Measurements from ENCODE around the gene WARS2. TPM values are rescaled to one million over a fixed set of nuclear protein-coding genes. Genes with fewer than 3 reads are reported as not detected.

The WARS2 gene
- total RNA-seq, 4 donors from 2014 or later, result 5.8 to 12.6 (median 10.0) TPM

- no peak overlapping the region for H3K4me3 ChIP-seq
- H3K27me3 ChIP-seq, result no peaks in the 10 kb centered on the region
- 100% methylated on average over 1 of the region's 1 CpG for WGBS
- intact Hi-C loops (cut with DNase I), result loop anchor here (10.0 kb wide), 1 partner anchor 513 kb away; no protein-coding TSS in a partner anchor
- H3K36me3 ChIP-seq, result peaks cover 0 to 12% (median 4%) of the 10 kb centered on the region in 4 donors
- no peaks in the 10 kb centered on the region for H3K9me3 ChIP-seq
- H3K4me1 ChIP-seq, result peaks cover 17 to 33% (median 24%) of the 10 kb centered on the region in 4 donors
- DNase-seq (ENCODE audit: extremely low spot score), result no peak
- no peak overlapping the region for H3K27ac ChIP-seq (replicated peaks in 1 of 4)
- TF ChIP-seq POLR2AphosphoS5 (IDR thresholded peaks at IDR 0.05), result no peak
These were observed 1.2 kb upstream of the WARS2 start for GRCh38 chr1:119141660-119142059.

- peaks cover 0 to 12% (median 4%) of the 10 kb centered on the region in 4 donors for H3K36me3 ChIP-seq
- H3K4me1 ChIP-seq, result peaks cover 17 to 33% (median 24%) of the 10 kb centered on the region in 4 donors
- H3K27me3 ChIP-seq, result no peaks in the 10 kb centered on the region
- WGBS, result 61% methylated on average over 11 of the region's 11 CpGs
- TF ChIP-seq, protein P1, sequence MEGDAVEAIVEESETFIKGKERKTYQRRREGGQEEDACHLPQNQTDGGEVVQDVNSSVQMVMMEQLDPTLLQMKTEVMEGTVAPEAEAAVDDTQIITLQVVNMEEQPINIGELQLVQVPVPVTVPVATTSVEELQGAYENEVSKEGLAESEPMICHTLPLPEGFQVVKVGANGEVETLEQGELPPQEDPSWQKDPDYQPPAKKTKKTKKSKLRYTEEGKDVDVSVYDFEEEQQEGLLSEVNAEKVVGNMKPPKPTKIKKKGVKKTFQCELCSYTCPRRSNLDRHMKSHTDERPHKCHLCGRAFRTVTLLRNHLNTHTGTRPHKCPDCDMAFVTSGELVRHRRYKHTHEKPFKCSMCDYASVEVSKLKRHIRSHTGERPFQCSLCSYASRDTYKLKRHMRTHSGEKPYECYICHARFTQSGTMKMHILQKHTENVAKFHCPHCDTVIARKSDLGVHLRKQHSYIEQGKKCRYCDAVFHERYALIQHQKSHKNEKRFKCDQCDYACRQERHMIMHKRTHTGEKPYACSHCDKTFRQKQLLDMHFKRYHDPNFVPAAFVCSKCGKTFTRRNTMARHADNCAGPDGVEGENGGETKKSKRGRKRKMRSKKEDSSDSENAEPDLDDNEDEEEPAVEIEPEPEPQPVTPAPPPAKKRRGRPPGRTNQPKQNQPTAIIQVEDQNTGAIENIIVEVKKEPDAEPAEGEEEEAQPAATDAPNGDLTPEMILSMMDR (IDR thresholded peaks at IDR 0.05), result no peak
- TF ChIP-seq EP300 (IDR thresholded peaks at IDR 0.05), result no peak
- TF ChIP-seq POLR2A (IDR thresholded peaks at IDR 0.05; ENCODE audit: low read depth), result no peak
- TF ChIP-seq POLR2AphosphoS5 (IDR thresholded peaks at IDR 0.05), result no peak
- peak overlapping the region; percentile 54 to 66 (median 62) for H3K4me3 ChIP-seq
- no peaks in the 10 kb centered on the region for H3K9me3 ChIP-seq
- H3K27ac ChIP-seq (replicated peaks in 1 of 4), result peak overlapping the region; percentile 92 to 96 (median 94)
- no peak for DNase-seq (ENCODE audit: extremely low spot score)
- intact Hi-C loops (cut with DNase I), result loop anchor here (10.0 kb wide), 1 partner anchor 514 kb away; no protein-coding TSS in a partner anchor
These were observed 569 bp upstream of the WARS2 start for GRCh38 chr1:119141020-119141424.

GRCh38 chr1:119139857-119140176, 636 bp downstream of the WARS2 start:
- Histone ChIP-seq H3K36me3 (peaks cover 0 to 8% (median 2%) of the 10 kb centered on the region in 4 donors), H3K4me3 (peak overlapping the region; percentile 54 to 66 (median 62)), H3K4me1 (peaks cover 17 to 33% (median 24%) of the 10 kb centered on the region in 4 donors), H3K27me3 (no peaks in the 10 kb centered on the region), H3K9me3 (no peaks in the 10 kb centered on the region), H3K27ac (replicated peaks in 1 of 4) (peak overlapping the region; percentile 92 to 96 (median 94))
- WGBS, result 2% methylated on average over 9 of the region's 10 CpGs
- no peak for DNase-seq (ENCODE audit: extremely low spot score)
- intact Hi-C loops (cut with DNase I), result loop anchor here (10.0 kb wide), 1 partner anchor 515 kb away; no protein-coding TSS in a partner anchor
- TF ChIP-seq POLR2AphosphoS5 (IDR thresholded peaks at IDR 0.05), result no peak
- TF ChIP-seq POLR2A (IDR thresholded peaks at IDR 0.05; ENCODE audit: low read depth), result no peak
- TF ChIP-seq, protein P1 (IDR thresholded peaks at IDR 0.05), result no peak
- TF ChIP-seq EP300 (IDR thresholded peaks at IDR 0.05), result no peak

DNA sequence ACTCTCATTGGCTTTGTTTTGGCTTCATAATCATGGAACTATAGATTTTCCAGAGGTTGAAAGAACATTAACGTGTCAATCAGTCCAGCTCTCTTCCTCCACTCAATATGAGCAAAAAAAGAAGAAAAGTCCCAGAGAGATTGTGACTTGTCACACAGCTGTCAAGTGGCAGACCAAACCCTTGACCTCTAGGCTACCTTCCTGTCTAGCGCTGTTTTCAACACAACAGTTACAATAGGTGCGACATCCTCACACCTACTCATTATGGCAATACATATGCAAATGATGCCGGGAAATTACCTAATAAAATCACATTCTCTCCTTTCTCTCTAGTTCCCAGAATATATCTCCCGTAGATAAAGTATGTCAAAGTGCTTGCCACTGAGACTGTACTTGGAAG, 1.1 kb downstream of the WARS2 start:
- no peak for TF ChIP-seq POLR2AphosphoS5 (IDR thresholded peaks at IDR 0.05)
- no peak for TF ChIP-seq POLR2A (IDR thresholded peaks at IDR 0.05; ENCODE audit: low read depth)
- TF ChIP-seq, protein P1 (IDR thresholded peaks at IDR 0.05), result no peak
- no peak for TF ChIP-seq EP300 (IDR thresholded peaks at IDR 0.05)
- no peaks in the 10 kb centered on the region for H3K27me3 ChIP-seq
- no peak for DNase-seq (ENCODE audit: extremely low spot score)
- WGBS, result 44% methylated on average over 5 of the region's 5 CpGs
- peak overlapping the region; percentile 92 to 96 (median 94) for H3K27ac ChIP-seq (replicated peaks in 1 of 4)
- peak overlapping the region; percentile 54 to 66 (median 62) for H3K4me3 ChIP-seq
- intact Hi-C loops (cut with DNase I), result no loop called here
- no peaks in the 10 kb centered on the region for H3K9me3 ChIP-seq
- H3K4me1 ChIP-seq, result peaks cover 17 to 33% (median 24%) of the 10 kb centered on the region in 4 donors
- peaks cover 0 to 5% (median 2%) of the 10 kb centered on the region in 4 donors for H3K36me3 ChIP-seq

GRCh38 chr1:119136401-119136800, 4.1 kb downstream of the WARS2 start:
- Histone ChIP-seq H3K4me1 (peaks cover 13 to 18% (median 14%) of the 10 kb centered on the region in 4 donors), H3K27ac (replicated peaks in 1 of 4) (no peak overlapping the region), H3K4me3 (no peak overlapping the region), H3K36me3 (no peaks in the 10 kb centered on the region), H3K9me3 (no peaks in the 10 kb centered on the region), H3K27me3 (no peaks in the 10 kb centered on the region)
- TF ChIP-seq, protein P1 (IDR thresholded peaks at IDR 0.05), result no peak
- TF ChIP-seq POLR2AphosphoS5 (IDR thresholded peaks at IDR 0.05), result no peak
- TF ChIP-seq EP300 (IDR thresholded peaks at IDR 0.05), result no peak
- no peak for TF ChIP-seq POLR2A (IDR thresholded peaks at IDR 0.05; ENCODE audit: low read depth)
- intact Hi-C loops (cut with DNase I), result no loop called here
- 54% methylated on average over 3 of the region's 3 CpGs for WGBS
- DNase-seq (ENCODE audit: extremely low spot score), result no peak
